HCT116 (cell line): Measurements from ENCODE around the gene TEPSIN. TPM values are rescaled to one million over a fixed set of nuclear protein-coding genes. Genes with fewer than 3 reads are reported as not detected.

Experiments used
- ATAC-seq: fragments of 200-7000 bp; cut with Tn5 transposase; 2 replicates; pipeline ENCODE4 v1.9.1; 2020; ENCODE audit warnings: mild to moderate bottlenecking, moderate library complexity
- BruUV-seq: library from RNA; stranded (reverse); fragments of 400-500 nt; replicated peaks from 2 replicates; lab custom pipeline; 2021; lab: Mats Ljungman, UMichigan
- CTCF ChIA-PET: fragments of 300-600 bp; sonication (Branson Sonifier 250); formaldehyde crosslinking; loops from one replicate; lab custom pipeline; 2021; ENCODE audit warnings: antibody characterized with exemption; lab: Charles Lee
- POLR2A ChIA-PET: fragments of 300-600, 350-600 bp; sonication (Branson Sonifier 250); formaldehyde crosslinking; loops from one replicate; lab custom pipeline; 2021; ENCODE audit warnings: antibody characterized with exemption; lab: Charles Lee
- RAD21 ChIA-PET, 2 experiments: fragments of 300-600 bp; sonication (Branson Sonifier 250); formaldehyde crosslinking; loops; one replicate each; lab custom pipeline; 2023; ENCODE audit warnings: low total read pairs in 2 of 2; ENCODE audit not compliant: uncharacterized antibody in 2 of 2, unreplicated experiment in 2 of 2, low non-redundant PET in 1 of 2; lab: Charles Lee
- DNase-seq: peaks from one replicate; pipeline ENCODE4 v3.0.0-alpha.2; 2010; ENCODE audit warnings: low read depth, low spot score
- H2AFZ ChIP-seq: fragments of 200-600 bp; shearing (Covaris generic), sonication (generic); 2 replicates; pipeline ENCODE4 v1.6.1; 2017; ENCODE audit warnings: low read depth, mixed run types, mixed read lengths, antibody characterized with exemption, low read length; ENCODE audit not compliant: poor library complexity, severe bottlenecking
- H3K27ac ChIP-seq: 2 replicates; pipeline ENCODE4 v1.5.1; 2012; ENCODE audit warnings: low read depth, low read length
- H3K27me3 ChIP-seq: fragments of 200-600 bp; sonication (generic); 2 replicates; pipeline ENCODE4 v1.6.1; 2016; ENCODE audit warnings: mixed run types, low read length, mixed read lengths; ENCODE audit not compliant: insufficient read depth
- H3K36me3 ChIP-seq, 2 experiments: fragments of 200-500 bp in 1 of 2; fragments of 200-600 bp in 1 of 2; sonication (Bioruptor generic) in 1 of 2; sonication (generic) in 1 of 2; 2 replicates each; pipeline versions ENCODE4 v1.5.1 to v1.6.1; 2014 to 2016; ENCODE audit warnings: low read length in 2 of 2, inconsistent platforms in 1 of 2, mixed read lengths in 1 of 2, mixed run types in 1 of 2; ENCODE audit not compliant: insufficient read depth in 2 of 2, control insufficient read depth in 1 of 2
- H3K4me1 ChIP-seq, 2 experiments: fragments of 200-600 bp in 1 of 2; sonication (generic) in 1 of 2; 2 replicates each; pipeline versions ENCODE4 v1.5.1 to v1.6.1; 2012 to 2017; ENCODE audit warnings: low read length in 2 of 2, inconsistent platforms in 1 of 2, mild to moderate bottlenecking in 1 of 2, mixed read lengths in 1 of 2, mixed run types in 1 of 2, moderate library complexity in 1 of 2; ENCODE audit not compliant: insufficient read depth in 2 of 2, control insufficient read depth in 1 of 2
- H3K4me2 ChIP-seq: fragments of 200-600 bp; sonication (generic); 2 replicates; pipeline ENCODE4 v1.6.1; 2017; ENCODE audit warnings: mixed run types, low read length, mixed read lengths
- H3K4me3 ChIP-seq, 2 experiments: fragments of 200-600 bp in 1 of 2; sonication (generic) in 1 of 2; replicated peaks in 1 of 2; 2 replicates each; pipeline ENCODE4 v1.5.1; 2011 to 2016; ENCODE audit warnings: low read length in 2 of 2, control low read depth in 1 of 2, low read depth in 1 of 2, mild to moderate bottlenecking in 1 of 2, mixed read lengths in 1 of 2, mixed run types in 1 of 2
- H3K79me2 ChIP-seq: fragments of 200-600 bp; sonication (generic); 2 replicates; pipeline ENCODE4 v1.6.1; 2017; ENCODE audit warnings: mild to moderate bottlenecking, mixed run types, low read length, moderate library complexity, mixed read lengths; ENCODE audit not compliant: insufficient read depth
- H3K9ac ChIP-seq: fragments of 200-600 bp; sonication (generic); 2 replicates; pipeline ENCODE4 v1.6.1; 2016; ENCODE audit warnings: low read length, mixed read lengths
- H3K9me2 ChIP-seq: fragments of 200-600 bp; sonication (generic), shearing (Covaris generic); 2 replicates; pipeline ENCODE4 v1.6.1; 2017; ENCODE audit warnings: mixed run types, mild to moderate bottlenecking, moderate library complexity; ENCODE audit not compliant: insufficient read depth
- H3K9me3 ChIP-seq, 2 experiments: fragments of 200-500 bp in 1 of 2; fragments of 200-600 bp in 1 of 2; sonication (Bioruptor generic) in 1 of 2; sonication (generic) in 1 of 2; 2 replicates each; pipeline ENCODE4 v1.6.1; 2014 to 2017; ENCODE audit warnings: low read length in 2 of 2, mixed read lengths in 2 of 2, inconsistent platforms in 1 of 2, low read depth in 1 of 2, mild to moderate bottlenecking in 1 of 2, mixed run types in 1 of 2, moderate library complexity in 1 of 2; ENCODE audit not compliant: control insufficient read depth in 1 of 2, insufficient read depth in 1 of 2
- H4K20me1 ChIP-seq: fragments of 200-600 bp; sonication (generic), shearing (Covaris generic); 2 replicates; pipeline ENCODE4 v1.6.1; 2017; ENCODE audit warnings: mixed run types, mild to moderate bottlenecking, moderate library complexity; ENCODE audit not compliant: insufficient read depth
- CBX3 ChIP-seq: IDR thresholded peaks from 2 replicates; pipeline ENCODE4 v1.6.1; 2012; ENCODE audit warnings: low read depth
- CEBPB ChIP-seq: IDR thresholded peaks from 2 replicates; pipeline ENCODE4 v1.6.1; 2012; ENCODE audit warnings: low read depth
- EGR1 ChIP-seq: IDR thresholded peaks from 2 replicates; pipeline ENCODE4 v1.6.1; 2012; ENCODE audit warnings: low read depth
- EZH2 ChIP-seq: fragments of 200-600 bp; sonication (generic); IDR thresholded peaks from 2 replicates; pipeline ENCODE4 v1.6.1; 2017; ENCODE audit warnings: antibody characterized with exemption, mixed run types
- POLR2A ChIP-seq: IDR thresholded peaks from 2 replicates; pipeline ENCODE4 v1.7.0; 2011; ENCODE audit warnings: borderline replicate concordance; ENCODE audit not compliant: insufficient read depth, insufficient read length; ENCODE audit errors: extremely low read depth
- SRF ChIP-seq: IDR thresholded peaks from 2 replicates; pipeline ENCODE4 v1.6.1; 2012; ENCODE audit warnings: low read depth
- ZFX ChIP-seq: fragments of 450-650 bp; IDR thresholded peaks from 2 replicates; pipeline ENCODE4 v1.6.1; 2017
- intact Hi-C: fragments of 100-400 bp; cut with micrococcal nuclease; formaldehyde crosslinking; loops from 2 replicates; pipeline ENCODE4 v1.10.0; 2022
- total RNA-seq: library from RNA; stranded (reverse); gene quantifications from one replicate; pipeline ENCODE4 v1.2.1, GENCODE V29; 2021; ENCODE audit not compliant: unreplicated experiment
- TF ChIP-seq, protein P1 (sequence below): IDR thresholded peaks from 2 replicates; pipeline ENCODE4 v1.6.1; 2012
- TF ChIP-seq, protein P2 (sequence below): IDR thresholded peaks from 2 replicates; pipeline ENCODE4 v1.6.1; 2012
- TF ChIP-seq, protein P3 (sequence below): IDR thresholded peaks from 2 replicates; pipeline ENCODE4 v1.6.1; 2011; ENCODE audit warnings: mild to moderate bottlenecking, low read length, moderate library complexity; ENCODE audit not compliant: insufficient replicate concordance; ENCODE audit errors: extremely low read depth

The TEPSIN gene
- total RNA-seq, 1 experiment from 2014 or later = 50.6 TPM

DNA sequence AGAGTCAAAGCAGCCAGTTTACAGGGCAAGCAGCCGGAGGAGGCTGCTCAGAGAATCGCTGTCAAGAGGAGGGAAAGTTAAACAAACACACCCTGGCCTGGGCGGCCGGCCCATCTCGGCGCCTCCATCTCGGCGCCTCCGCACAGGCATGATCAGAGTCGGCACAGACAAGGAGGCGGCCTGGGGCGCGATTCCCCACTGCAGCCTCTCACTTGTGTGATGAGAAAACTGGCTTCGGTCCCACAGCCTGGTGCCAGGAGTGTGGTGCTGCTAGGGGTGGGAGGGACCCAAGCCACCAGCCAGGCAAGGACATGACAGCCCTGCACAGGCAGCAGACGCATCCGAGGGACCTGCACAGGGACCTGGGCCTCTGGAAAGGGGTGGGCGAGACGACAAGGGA, 38.6 kb upstream of the TEPSIN start:
- ATAC-seq = no peak
- intact Hi-C loops = no loop called here
- Histone ChIP-seq H3K9me2 (no peaks in the 10 kb centered on the region), H3K4me2 (no peak overlapping the region), H3K36me3 (peaks cover 49 to 51% of the 10 kb centered on the region in 2 experiments; a peak in 3 of 4 replicates), H3K79me2 (peaks cover 17% of the 10 kb centered on the region; the same call in 1 of the 2 replicates), H3K27me3 (no peaks in the 10 kb centered on the region), H3K9ac (no peak overlapping the region), H3K27ac (no peak overlapping the region), H4K20me1 (no peaks in the 10 kb centered on the region), H3K9me3 (no peaks in the 10 kb centered on the region), H2AFZ (no peak overlapping the region), H3K4me1 (no peaks in the 10 kb centered on the region), H3K4me3 (no peak overlapping the region)
- ChIA-PET CTCF (no interaction called here), RAD21 (no interaction called here), POLR2A (no interaction called here)
- no TSS peak for BruUV-seq
- TF ChIP-seq, protein P1, sequence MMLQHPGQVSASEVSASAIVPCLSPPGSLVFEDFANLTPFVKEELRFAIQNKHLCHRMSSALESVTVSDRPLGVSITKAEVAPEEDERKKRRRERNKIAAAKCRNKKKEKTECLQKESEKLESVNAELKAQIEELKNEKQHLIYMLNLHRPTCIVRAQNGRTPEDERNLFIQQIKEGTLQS = no peak
- TF ChIP-seq CBX3 (no peak), SRF (no peak), CEBPB (no peak), EGR1 (no peak), EZH2 (no peak), POLR2A (no peak), ZFX (no peak)
- TF ChIP-seq, protein P2, sequence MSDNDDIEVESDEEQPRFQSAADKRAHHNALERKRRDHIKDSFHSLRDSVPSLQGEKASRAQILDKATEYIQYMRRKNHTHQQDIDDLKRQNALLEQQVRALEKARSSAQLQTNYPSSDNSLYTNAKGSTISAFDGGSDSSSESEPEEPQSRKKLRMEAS = no peak
- TF ChIP-seq, protein P3, sequence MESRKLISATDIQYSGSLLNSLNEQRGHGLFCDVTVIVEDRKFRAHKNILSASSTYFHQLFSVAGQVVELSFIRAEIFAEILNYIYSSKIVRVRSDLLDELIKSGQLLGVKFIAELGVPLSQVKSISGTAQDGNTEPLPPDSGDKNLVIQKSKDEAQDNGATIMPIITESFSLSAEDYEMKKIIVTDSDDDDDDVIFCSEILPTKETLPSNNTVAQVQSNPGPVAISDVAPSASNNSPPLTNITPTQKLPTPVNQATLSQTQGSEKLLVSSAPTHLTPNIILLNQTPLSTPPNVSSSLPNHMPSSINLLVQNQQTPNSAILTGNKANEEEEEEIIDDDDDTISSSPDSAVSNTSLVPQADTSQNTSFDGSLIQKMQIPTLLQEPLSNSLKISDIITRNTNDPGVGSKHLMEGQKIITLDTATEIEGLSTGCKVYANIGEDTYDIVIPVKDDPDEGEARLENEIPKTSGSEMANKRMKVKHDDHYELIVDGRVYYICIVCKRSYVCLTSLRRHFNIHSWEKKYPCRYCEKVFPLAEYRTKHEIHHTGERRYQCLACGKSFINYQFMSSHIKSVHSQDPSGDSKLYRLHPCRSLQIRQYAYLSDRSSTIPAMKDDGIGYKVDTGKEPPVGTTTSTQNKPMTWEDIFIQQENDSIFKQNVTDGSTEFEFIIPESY = no peak
- no peak for DNase-seq
